ENCODE results near the gene AFDN.

The AFDN gene

DNA sequence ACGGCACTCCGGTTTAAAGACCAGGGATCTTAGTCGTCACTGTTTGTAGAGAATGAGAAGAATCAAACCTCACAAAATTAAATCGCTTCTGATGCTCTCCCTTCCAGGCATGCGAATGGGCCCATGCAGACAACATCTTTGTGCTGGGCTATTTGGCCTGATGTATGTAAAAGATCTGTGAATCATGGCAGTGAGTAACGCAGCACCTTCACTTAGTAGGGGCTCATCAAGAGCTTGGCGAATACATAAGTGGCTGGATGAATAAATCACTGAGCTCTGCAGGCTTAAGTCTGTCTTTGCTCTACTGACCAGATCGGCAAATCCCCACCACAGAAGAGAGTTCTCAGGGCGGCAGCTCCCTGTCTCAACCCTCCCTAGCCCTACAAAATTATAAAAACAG lies 44.8 kb upstream of the AFDN start:
- no peaks in the 10 kb centered on the region for H3K9me2 ChIP-seq (replicated peaks; ENCODE audit: insufficient read depth, low read length)
- no peak overlapping the region for H3K4me2 ChIP-seq (ENCODE audit: low read depth, low read length)
- no peaks in the 10 kb centered on the region for H3F3A ChIP-seq (ENCODE audit: insufficient read depth, low read length)
- H3K27ac ChIP-seq (ENCODE audit: low read length): no peak overlapping the region
- H3K9ac ChIP-seq (ENCODE audit: low read length): no peak overlapping the region
- TF ChIP-seq EZH2 (optimal IDR thresholded peaks at IDR 0.05; ENCODE audit: low read depth, low read length) (no peak), EZH2phosphoT487 (IDR thresholded peaks at IDR 0.05; ENCODE audit: low read length) (no peak)
- TF ChIP-seq, protein P1, sequence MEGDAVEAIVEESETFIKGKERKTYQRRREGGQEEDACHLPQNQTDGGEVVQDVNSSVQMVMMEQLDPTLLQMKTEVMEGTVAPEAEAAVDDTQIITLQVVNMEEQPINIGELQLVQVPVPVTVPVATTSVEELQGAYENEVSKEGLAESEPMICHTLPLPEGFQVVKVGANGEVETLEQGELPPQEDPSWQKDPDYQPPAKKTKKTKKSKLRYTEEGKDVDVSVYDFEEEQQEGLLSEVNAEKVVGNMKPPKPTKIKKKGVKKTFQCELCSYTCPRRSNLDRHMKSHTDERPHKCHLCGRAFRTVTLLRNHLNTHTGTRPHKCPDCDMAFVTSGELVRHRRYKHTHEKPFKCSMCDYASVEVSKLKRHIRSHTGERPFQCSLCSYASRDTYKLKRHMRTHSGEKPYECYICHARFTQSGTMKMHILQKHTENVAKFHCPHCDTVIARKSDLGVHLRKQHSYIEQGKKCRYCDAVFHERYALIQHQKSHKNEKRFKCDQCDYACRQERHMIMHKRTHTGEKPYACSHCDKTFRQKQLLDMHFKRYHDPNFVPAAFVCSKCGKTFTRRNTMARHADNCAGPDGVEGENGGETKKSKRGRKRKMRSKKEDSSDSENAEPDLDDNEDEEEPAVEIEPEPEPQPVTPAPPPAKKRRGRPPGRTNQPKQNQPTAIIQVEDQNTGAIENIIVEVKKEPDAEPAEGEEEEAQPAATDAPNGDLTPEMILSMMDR (IDR thresholded peaks at IDR 0.05; ENCODE audit: low read length): no peak
- H3K4me1 ChIP-seq (ENCODE audit: low read length): no peaks in the 10 kb centered on the region
- H3K27me3 ChIP-seq (replicated peaks; ENCODE audit: insufficient read depth, low read length): no peaks in the 10 kb centered on the region
- no peak for DNase-seq
- H3K79me2 ChIP-seq (ENCODE audit: low read length): no peaks in the 10 kb centered on the region
- H3K36me3 ChIP-seq (replicated peaks; ENCODE audit: insufficient read depth, low read length): no peaks in the 10 kb centered on the region
- H2AFZ ChIP-seq (ENCODE audit: low read length): no peak overlapping the region
- H3K4me3 ChIP-seq (ENCODE audit: low read length): no peak overlapping the region
- no peaks in the 10 kb centered on the region for H4K20me1 ChIP-seq (ENCODE audit: insufficient read depth, low read length)
- no peaks in the 10 kb centered on the region for H3K9me3 ChIP-seq (replicated peaks; ENCODE audit: insufficient read depth, low read length)

DNA sequence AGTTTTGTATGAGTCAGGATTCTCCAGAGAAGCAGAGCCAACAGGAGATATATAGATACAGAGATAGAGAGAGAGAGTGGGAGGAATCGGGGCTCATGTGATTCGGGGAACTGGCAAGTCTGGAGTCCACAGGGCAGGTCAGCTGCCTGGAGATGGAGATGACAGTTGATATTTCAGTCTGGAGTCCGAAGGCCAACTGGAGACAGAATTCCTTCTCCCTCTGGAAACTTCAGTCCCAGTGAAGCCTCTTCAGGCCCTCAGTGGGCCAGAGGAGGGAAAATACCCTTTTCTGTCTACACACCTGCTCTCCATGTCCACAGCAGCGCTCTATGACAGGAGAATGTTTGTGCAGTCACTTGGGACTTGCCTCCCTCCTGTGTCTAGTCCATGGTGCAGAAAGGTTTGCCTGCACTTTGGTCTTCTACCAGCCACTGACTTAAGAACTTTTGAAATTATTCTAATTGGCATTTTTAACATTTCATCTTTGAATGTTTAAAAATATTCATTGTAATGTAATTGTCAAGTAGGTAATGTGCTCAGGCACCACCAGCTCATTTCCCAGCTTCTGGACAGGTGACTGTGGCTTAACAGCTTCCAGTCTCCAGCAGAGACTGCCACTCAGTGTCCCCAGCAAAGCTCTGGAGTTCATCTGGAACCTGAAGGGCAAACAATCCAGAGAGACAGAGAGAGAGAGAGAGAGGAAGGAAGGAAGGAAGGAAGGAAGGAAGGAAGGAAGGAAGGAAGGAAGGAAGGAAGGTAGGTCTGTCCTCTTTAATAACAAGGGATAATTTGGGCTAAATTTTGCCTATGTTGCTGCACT lies 43.8 kb upstream of the AFDN start:
- Histone ChIP-seq H3K27me3 (replicated peaks; ENCODE audit: insufficient read depth, low read length) (no peaks in the 10 kb centered on the region), H4K20me1 (ENCODE audit: insufficient read depth, low read length) (no peaks in the 10 kb centered on the region), H3K79me2 (ENCODE audit: low read length) (no peaks in the 10 kb centered on the region), H3K27ac (ENCODE audit: low read length) (no peak overlapping the region), H3K4me3 (ENCODE audit: low read length) (no peak overlapping the region), H3K4me1 (ENCODE audit: low read length) (no peaks in the 10 kb centered on the region), H3K36me3 (replicated peaks; ENCODE audit: insufficient read depth, low read length) (no peaks in the 10 kb centered on the region), H3K9me3 (replicated peaks; ENCODE audit: insufficient read depth, low read length) (no peaks in the 10 kb centered on the region), H3K4me2 (ENCODE audit: low read depth, low read length) (no peak overlapping the region), H3K9me2 (replicated peaks; ENCODE audit: insufficient read depth, low read length) (no peaks in the 10 kb centered on the region), H2AFZ (ENCODE audit: low read length) (no peak overlapping the region), H3K9ac (ENCODE audit: low read length) (no peak overlapping the region), H3F3A (ENCODE audit: insufficient read depth, low read length) (no peaks in the 10 kb centered on the region)
- no peak for DNase-seq
- no peak for TF ChIP-seq EZH2phosphoT487 (IDR thresholded peaks at IDR 0.05; ENCODE audit: low read length)
- TF ChIP-seq EZH2 (optimal IDR thresholded peaks at IDR 0.05; ENCODE audit: low read depth, low read length): no peak
- TF ChIP-seq, protein P1 (IDR thresholded peaks at IDR 0.05; ENCODE audit: low read length): no peak

DNA sequence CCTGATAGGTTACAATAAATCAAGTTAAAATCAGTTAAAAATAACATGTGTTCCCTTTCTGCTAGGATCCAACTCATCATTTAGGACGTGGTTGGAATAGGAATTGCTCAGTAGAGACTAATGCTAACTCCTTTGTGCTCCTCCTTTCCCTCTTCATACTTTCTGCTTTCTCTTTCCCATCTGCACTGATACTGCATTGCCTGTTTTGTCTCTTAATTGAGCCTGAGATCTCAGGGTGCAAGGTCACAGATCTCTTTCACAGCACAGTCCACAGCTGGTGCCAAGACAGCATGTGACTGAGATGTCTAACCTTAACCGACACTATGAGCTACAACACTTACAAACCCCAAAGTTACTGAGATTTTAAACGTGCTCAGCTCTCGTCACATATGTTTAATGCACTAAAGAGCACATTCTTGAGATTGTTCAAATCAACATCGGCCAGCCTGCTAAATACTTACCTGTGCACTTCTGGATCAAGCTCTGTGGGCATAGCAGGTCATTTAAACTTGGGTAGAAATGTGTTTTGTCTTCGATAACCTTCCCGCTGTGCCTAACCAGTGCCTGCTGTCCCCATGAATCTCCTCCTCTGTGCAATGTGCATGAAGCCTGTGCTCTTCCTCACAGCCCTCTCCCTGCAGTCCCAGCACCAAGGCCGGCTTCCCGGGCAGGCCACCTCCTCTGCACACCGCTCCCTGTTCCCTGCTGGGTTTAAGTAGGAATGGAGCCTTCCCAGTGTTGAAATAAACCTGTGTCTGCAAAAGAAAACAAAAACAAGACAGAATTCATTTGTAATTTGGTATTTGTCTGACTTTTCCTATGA lies 39.6 kb upstream of the AFDN start:
- Histone ChIP-seq H3K27me3 (replicated peaks; ENCODE audit: insufficient read depth, low read length) (no peaks in the 10 kb centered on the region), H3K36me3 (replicated peaks; ENCODE audit: insufficient read depth, low read length) (no peaks in the 10 kb centered on the region), H2AFZ (ENCODE audit: low read length) (no peak overlapping the region), H3K9ac (ENCODE audit: low read length) (no peak overlapping the region), H3K4me2 (ENCODE audit: low read depth, low read length) (no peak overlapping the region), H3F3A (ENCODE audit: insufficient read depth, low read length) (no peaks in the 10 kb centered on the region), H3K27ac (ENCODE audit: low read length) (no peak overlapping the region), H3K4me1 (ENCODE audit: low read length) (no peaks in the 10 kb centered on the region), H3K4me3 (ENCODE audit: low read length) (no peak overlapping the region), H4K20me1 (ENCODE audit: insufficient read depth, low read length) (no peaks in the 10 kb centered on the region), H3K79me2 (ENCODE audit: low read length) (no peaks in the 10 kb centered on the region), H3K9me3 (replicated peaks; ENCODE audit: insufficient read depth, low read length) (no peaks in the 10 kb centered on the region), H3K9me2 (replicated peaks; ENCODE audit: insufficient read depth, low read length) (no peaks in the 10 kb centered on the region)
- TF ChIP-seq EZH2 (optimal IDR thresholded peaks at IDR 0.05; ENCODE audit: low read depth, low read length) (no peak), EZH2phosphoT487 (IDR thresholded peaks at IDR 0.05; ENCODE audit: low read length) (no peak)
- TF ChIP-seq, protein P1 (IDR thresholded peaks at IDR 0.05; ENCODE audit: low read length): no peak
- no peak for DNase-seq

Measured in MM.1S (cell line).